Endothelial cell of umbilical vein (primary cell): Measurements from ENCODE around the gene FRMD4A. TPM values are rescaled to one million over a fixed set of nuclear protein-coding genes. Genes with fewer than 3 reads are reported as not detected.

ENCODE experiments used
- BruUV-seq: library from RNA; stranded (reverse); fragments of 400-500 nt; replicated peaks from 2 replicates; lab custom pipeline; 2021; lab: Mats Ljungman, UMichigan
- CTCF ChIA-PET: fragments of 300-600, 350-600 bp; sonication (Branson Sonifier 250); formaldehyde crosslinking; loops from one replicate; lab custom pipeline; 2021; ENCODE audit warnings: antibody characterized with exemption, inconsistent platforms; lab: Charles Lee
- POLR2A ChIA-PET: fragments of 300-600, 350-600 bp; sonication (Branson Sonifier 250); formaldehyde crosslinking; loops from one replicate; lab custom pipeline; 2021; ENCODE audit warnings: antibody characterized with exemption, inconsistent platforms; lab: Charles Lee
- DNase-seq: peaks from one replicate; pipeline ENCODE4 v3.0.0-alpha.2; 2011; ENCODE audit warnings: low read depth, low spot score
- FAIRE-seq: peaks from 2 replicates; lab custom pipeline; 2011; peaks lifted over from hg19 to GRCh38; lab: Jason Lieb, UNC
- H2AFZ ChIP-seq: 2 replicates; pipeline ENCODE4 v1.6.0; 2012; ENCODE audit warnings: low read depth, low read length, control low read depth, inconsistent platforms
- H3K27ac ChIP-seq: 2 replicates; pipeline ENCODE4 v1.5.1; 2011; ENCODE audit warnings: low read depth, mild to moderate bottlenecking, control low read depth, low read length, moderate library complexity; ENCODE audit not compliant: insufficient read depth
- H3K27me3 ChIP-seq, 2 experiments: 2 replicates each; pipeline versions ENCODE4 v1.6.0 to v1.6.1; 2011; ENCODE audit warnings: low read length in 2 of 2, mixed read lengths in 1 of 2; ENCODE audit not compliant: control insufficient read depth in 2 of 2, insufficient read depth in 2 of 2
- H3K36me3 ChIP-seq, 2 experiments: 2 replicates in 1 of 2; 3 replicates in 1 of 2; pipeline ENCODE4 v1.5.1; 2011; ENCODE audit warnings: low read length in 2 of 2, mild to moderate bottlenecking in 1 of 2, moderate library complexity in 1 of 2; ENCODE audit not compliant: control insufficient read depth in 2 of 2, insufficient read depth in 2 of 2; ENCODE audit errors: extremely low read depth in 1 of 2
- H3K4me1 ChIP-seq: 3 replicates; pipeline ENCODE4 v1.5.1; 2011; ENCODE audit warnings: mild to moderate bottlenecking, low read length; ENCODE audit not compliant: control insufficient read depth, insufficient read depth; ENCODE audit errors: extremely low read depth
- H3K4me2 ChIP-seq: 2 replicates; pipeline ENCODE4 v1.6.1; 2011; ENCODE audit warnings: low read length, control low read depth, mixed read lengths; ENCODE audit not compliant: insufficient read depth
- H3K4me3 ChIP-seq, 3 experiments: fragments of 200-600 bp in 1 of 3; sonication (generic), shearing (Covaris generic) in 1 of 3; replicated peaks in 1 of 3; 2 replicates each; pipeline ENCODE4 v1.5.1; 2011 to 2016; ENCODE audit warnings: control low read depth in 3 of 3, low read length in 3 of 3, mild to moderate bottlenecking in 2 of 3, inconsistent platforms in 1 of 3, low read depth in 1 of 3, moderate library complexity in 1 of 3; ENCODE audit not compliant: insufficient read depth in 1 of 3
- H3K79me2 ChIP-seq: 2 replicates; pipeline ENCODE4 v1.6.0; 2012; ENCODE audit warnings: low read length, inconsistent platforms; ENCODE audit not compliant: control insufficient read depth, insufficient read depth
- H3K9ac ChIP-seq: replicated peaks from 2 replicates; pipeline ENCODE3; 2011; ENCODE audit warnings: low read length, control low read depth; ENCODE audit not compliant: insufficient read depth; ENCODE audit errors: extremely low read depth
- H3K9me1 ChIP-seq: replicated peaks from 3 replicates; pipeline ENCODE4 v1.6.0; 2011; ENCODE audit warnings: mild to moderate bottlenecking, low read length; ENCODE audit not compliant: control insufficient read depth, insufficient read depth; ENCODE audit errors: extremely low read depth
- H3K9me3 ChIP-seq: replicated peaks from 2 replicates; pipeline ENCODE4 v1.5.1; 2012; ENCODE audit warnings: low read length, inconsistent platforms; ENCODE audit not compliant: control insufficient read depth, insufficient read depth
- H4K20me1 ChIP-seq: replicated peaks from 2 replicates; pipeline ENCODE3; 2011; ENCODE audit warnings: mild to moderate bottlenecking, low read length; ENCODE audit not compliant: control insufficient read depth, insufficient read depth; ENCODE audit errors: extremely low read depth
- CTCF ChIP-seq, 2 donors: IDR thresholded peaks; 1 replicate in 1 of 2; 2 replicates in 1 of 2; pipeline ENCODE4 v1.5.1; 2011; ENCODE audit warnings: low read length in 2 of 2, mild to moderate bottlenecking in 2 of 2, moderate library complexity in 2 of 2, control low read depth in 1 of 2, inconsistent platforms in 1 of 2, low read depth in 1 of 2; ENCODE audit not compliant: insufficient read depth in 1 of 2; ENCODE audit errors: extremely low read depth in 1 of 2
- EZH2 ChIP-seq: IDR thresholded peaks from 2 replicates; pipeline ENCODE4 v1.6.1; 2012; ENCODE audit warnings: borderline replicate concordance, low read depth, mild to moderate bottlenecking, moderate library complexity, low read length, inconsistent platforms; ENCODE audit not compliant: severe bottlenecking
- FOS ChIP-seq: IDR thresholded peaks from 2 replicates; pipeline ENCODE4 v1.6.1; 2011; ENCODE audit warnings: mild to moderate bottlenecking, low read length, moderate library complexity, borderline replicate concordance; ENCODE audit not compliant: insufficient read depth
- GATA2 ChIP-seq: IDR thresholded peaks from 2 replicates; pipeline ENCODE4 v1.7.0; 2011; ENCODE audit warnings: low read depth, mild to moderate bottlenecking, moderate library complexity, mixed read lengths, low read length; ENCODE audit not compliant: insufficient read length, insufficient read depth
- JUN ChIP-seq: IDR thresholded peaks from 2 replicates; pipeline ENCODE4 v1.6.1; 2011; ENCODE audit warnings: borderline replicate concordance, low read depth; ENCODE audit not compliant: insufficient read length, insufficient read depth
- MAX ChIP-seq: IDR thresholded peaks from 2 replicates; pipeline ENCODE4 v1.6.1; 2011; ENCODE audit not compliant: insufficient read depth, insufficient read length
- MYC ChIP-seq: IDR thresholded peaks from one replicate; pipeline ENCODE4 v1.6.1; 2011; ENCODE audit warnings: mild to moderate bottlenecking, low read depth, low read length
- POLR2A ChIP-seq: IDR thresholded peaks from 2 replicates; pipeline ENCODE4 v1.6.1; 2012; ENCODE audit warnings: low read depth, mild to moderate bottlenecking, control low read depth, low read length
- dilution Hi-C: fragments of 300-500 bp; cut with MboI; formaldehyde crosslinking; loops from one replicate; pipeline ENCODE4 v1.15.0; 2019; ENCODE audit warnings: low sequenced_read_pairs; ENCODE audit not compliant: extremely low pct_ligation_motif_present
- intact Hi-C: fragments of 100-400 bp; cut with micrococcal nuclease; formaldehyde crosslinking; loops from one replicate; pipeline ENCODE4 v1.10.0; 2022
- polyA plus RNA-seq, 4 experiments: library from polyadenylated mRNA; depleted of rRNA in 3 of 4; stranded (reverse) in 3 of 4; unstranded in 1 of 4; fragments of >200 nt; gene quantifications; 2 replicates each; pipeline versions ENCODE4 v1.2.1 to v1.2.3, GENCODE V29; 2011 to 2012; ENCODE audit warnings: missing spikeins in 1 of 4
- total RNA-seq: library from RNA; stranded (reverse); gene quantifications from 2 replicates; pipeline ENCODE4 v1.2.3, GENCODE V29; 2021

The FRMD4A gene
- total and polyA plus RNA-seq, 2 donors (not counting 3 experiments of a cell fraction or from before 2014, with no cell fraction given), result 123 to 148 TPM

- CTCF ChIA-PET, result no interaction called here
- Histone ChIP-seq H3K27me3 (peaks cover 14 to 38% of the 10 kb centered on the region in 2 experiments), H3K36me3 (no peaks in the 10 kb centered on the region), H3K79me2 (no peaks in the 10 kb centered on the region), H3K27ac (no peak overlapping the region), H3K9ac (no peak overlapping the region), H4K20me1 (no peaks in the 10 kb centered on the region), H3K9me1 (no peaks in the 10 kb centered on the region), H2AFZ (no peak overlapping the region), H3K4me1 (no peaks in the 10 kb centered on the region), H3K4me2 (no peak overlapping the region), H3K9me3 (no peaks in the 10 kb centered on the region), H3K4me3 (no peak overlapping the region)
- BruUV-seq, result no TSS peak
- dilution Hi-C loops (no loop called here), intact Hi-C loops (loop anchor here (10.0 kb wide), 1 partner anchor 169 kb away; no protein-coding TSS in a partner anchor)
- POLR2A ChIA-PET, result no interaction called here
- FAIRE-seq (no peak), DNase-seq (no peak)
- TF ChIP-seq GATA2 (no peak), EZH2 (no peak), CTCF (IDR thresholded peaks at IDR 0.05; ENCODE audit: extremely low read depth in 1 of 2, insufficient read depth in 1 of 2, low read depth in 1 of 2, low read length in 2 of 2) (no peak), POLR2A (no peak), MYC (no peak), MAX (no peak), FOS (no peak), JUN (no peak)
These were observed 24.5 kb downstream of the FRMD4A start for GRCh38 chr10:14306190-14306589.
